AG04449 (cell line): ENCODE data around the gene TFAP2B.

Experiments used
- CTCF ChIA-PET: fragments of 350-600 bp; formaldehyde crosslinking; extraction: SDS; loops from one replicate; lab custom pipeline; 2021; ENCODE audit warnings: antibody characterized with exemption; lab: Yijun Ruan, JAX
- POLR2A ChIA-PET: fragments of 400-600, 350-600 bp; formaldehyde crosslinking; extraction: SDS; loops from one replicate; lab custom pipeline; 2020; ENCODE audit warnings: antibody characterized with exemption, inconsistent platforms; lab: Yijun Ruan, JAX
- DNase-seq: peaks from one replicate; pipeline ENCODE4 v3.0.0-alpha.2; 2010; ENCODE audit warnings: low read depth, low spot score
- H3K4me3 ChIP-seq: 2 replicates; pipeline ENCODE4 v1.5.1; 2011; ENCODE audit warnings: low read depth, mild to moderate bottlenecking, control low read depth, low read length
- TF ChIP-seq, protein P1 (sequence below): IDR thresholded peaks from one replicate; pipeline ENCODE4 v1.5.1; 2011; ENCODE audit warnings: mild to moderate bottlenecking, moderate library complexity, low read length, control low read depth, inconsistent platforms; ENCODE audit not compliant: insufficient read depth; ENCODE audit errors: missing control alignments

Gene TFAP2B

DNA sequence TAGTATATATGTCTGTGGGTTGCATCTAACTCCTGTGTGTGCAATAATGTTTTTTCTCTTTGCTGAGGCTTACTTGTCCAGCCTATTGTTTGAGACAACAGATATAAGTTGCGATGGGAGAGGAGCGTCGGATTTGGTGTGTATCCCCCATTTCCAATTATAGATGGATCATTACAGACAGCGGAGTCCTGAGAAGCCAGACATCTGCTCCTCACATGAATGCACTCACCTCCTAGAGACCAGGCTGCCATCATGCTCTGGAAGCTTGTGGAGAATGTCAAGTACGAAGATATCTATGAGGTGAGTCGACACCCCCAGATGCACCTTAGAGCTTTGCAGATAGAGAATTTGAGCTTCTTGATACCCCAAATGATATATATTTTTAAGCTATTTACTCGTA is at the start of gene TFAP2B:
Gene TFAP2B (plus strand): TSS at position 199 of the 400 bp plus-strand sequence. CDS start 21 bp downstream, at position 220.
- H3K4me3 ChIP-seq: no peak within 1 kb of the TSS; the same call in 1 of the 2 replicates
- no peak for DNase-seq
- POLR2A ChIA-PET: no interaction called here
- TF ChIP-seq, protein P1, sequence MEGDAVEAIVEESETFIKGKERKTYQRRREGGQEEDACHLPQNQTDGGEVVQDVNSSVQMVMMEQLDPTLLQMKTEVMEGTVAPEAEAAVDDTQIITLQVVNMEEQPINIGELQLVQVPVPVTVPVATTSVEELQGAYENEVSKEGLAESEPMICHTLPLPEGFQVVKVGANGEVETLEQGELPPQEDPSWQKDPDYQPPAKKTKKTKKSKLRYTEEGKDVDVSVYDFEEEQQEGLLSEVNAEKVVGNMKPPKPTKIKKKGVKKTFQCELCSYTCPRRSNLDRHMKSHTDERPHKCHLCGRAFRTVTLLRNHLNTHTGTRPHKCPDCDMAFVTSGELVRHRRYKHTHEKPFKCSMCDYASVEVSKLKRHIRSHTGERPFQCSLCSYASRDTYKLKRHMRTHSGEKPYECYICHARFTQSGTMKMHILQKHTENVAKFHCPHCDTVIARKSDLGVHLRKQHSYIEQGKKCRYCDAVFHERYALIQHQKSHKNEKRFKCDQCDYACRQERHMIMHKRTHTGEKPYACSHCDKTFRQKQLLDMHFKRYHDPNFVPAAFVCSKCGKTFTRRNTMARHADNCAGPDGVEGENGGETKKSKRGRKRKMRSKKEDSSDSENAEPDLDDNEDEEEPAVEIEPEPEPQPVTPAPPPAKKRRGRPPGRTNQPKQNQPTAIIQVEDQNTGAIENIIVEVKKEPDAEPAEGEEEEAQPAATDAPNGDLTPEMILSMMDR: no peak
- CTCF ChIA-PET: interaction anchor here (1.2 to 2.1 kb wide), 2 partner anchors 11 to 1141 kb away, joined by 3 to 4 read pairs; no protein-coding TSS in a partner anchor

DNA sequence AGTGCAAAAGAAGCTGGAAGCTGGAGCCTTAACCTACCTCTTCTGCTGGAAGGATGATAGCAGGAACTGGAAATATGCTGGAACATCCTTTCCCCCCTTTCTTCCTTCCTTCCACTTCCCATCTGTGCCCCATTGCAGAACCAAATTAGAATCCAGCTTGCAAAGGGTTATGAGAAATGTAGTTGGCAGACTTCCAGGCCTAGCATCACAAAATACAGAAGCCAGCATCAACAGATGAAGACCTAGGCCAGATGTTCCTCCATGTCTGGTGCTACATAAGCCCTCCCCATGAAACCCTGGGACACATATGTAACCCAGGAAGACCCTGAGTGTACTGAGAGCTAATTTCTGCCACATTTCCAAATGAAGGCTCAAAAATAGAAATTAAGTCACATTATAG is 40.0 kb upstream of the TFAP2B start:
- CTCF ChIA-PET: no interaction called here
- no peak overlapping the region for H3K4me3 ChIP-seq
- POLR2A ChIA-PET: no interaction called here
- TF ChIP-seq, protein P1: no peak
- no peak for DNase-seq

GRCh38 chr6:50780382-50780781 is 38.3 kb upstream of the TFAP2B start:
- CTCF ChIA-PET: no interaction called here
- POLR2A ChIA-PET: no interaction called here

GRCh38 chr6:50785921-50786320 is 32.8 kb upstream of the TFAP2B start:
- TF ChIP-seq, protein P1: no peak
- DNase-seq: no peak
- POLR2A ChIA-PET: no interaction called here
- no peak overlapping the region for H3K4me3 ChIP-seq
- CTCF ChIA-PET: no interaction called here

More at GRCh38 chr6:50780382-50780781, 38.3 kb upstream of the TFAP2B start:
- no peak overlapping the region for H3K4me3 ChIP-seq
- TF ChIP-seq, protein P1: no peak
- DNase-seq: no peak

DNA sequence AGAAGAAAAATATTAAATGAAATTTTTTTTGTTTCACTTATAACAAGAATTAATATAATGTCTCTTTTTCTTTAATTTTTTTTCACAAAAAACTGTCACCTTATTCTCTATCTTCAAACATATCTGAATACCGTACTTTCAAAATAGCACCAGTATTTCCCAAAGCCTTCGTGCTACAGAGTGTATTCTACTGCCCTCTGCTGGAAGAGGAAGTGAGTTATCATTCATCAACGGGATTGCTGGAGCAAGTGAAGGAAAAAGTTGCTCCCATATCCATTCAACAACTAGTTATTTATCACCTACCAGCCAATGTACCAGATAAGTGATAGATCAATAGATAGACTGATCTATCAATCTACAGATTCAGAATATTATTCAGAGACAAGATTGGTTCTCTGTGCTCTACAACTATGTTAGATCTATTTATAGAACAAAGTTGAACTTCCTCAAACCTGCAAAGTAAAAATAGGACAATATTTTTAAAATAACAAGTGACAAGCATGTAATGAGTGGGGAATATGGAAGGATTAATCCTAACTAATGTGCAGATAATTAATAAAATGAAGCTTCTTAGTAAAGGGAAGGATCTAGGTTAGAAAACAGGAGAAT is 26.7 kb upstream of the TFAP2B start:
- no peak overlapping the region for H3K4me3 ChIP-seq
- TF ChIP-seq, protein P1: peak; percentile 71
- POLR2A ChIA-PET: no interaction called here
- CTCF ChIA-PET: no interaction called here
- DNase-seq: no peak

DNA sequence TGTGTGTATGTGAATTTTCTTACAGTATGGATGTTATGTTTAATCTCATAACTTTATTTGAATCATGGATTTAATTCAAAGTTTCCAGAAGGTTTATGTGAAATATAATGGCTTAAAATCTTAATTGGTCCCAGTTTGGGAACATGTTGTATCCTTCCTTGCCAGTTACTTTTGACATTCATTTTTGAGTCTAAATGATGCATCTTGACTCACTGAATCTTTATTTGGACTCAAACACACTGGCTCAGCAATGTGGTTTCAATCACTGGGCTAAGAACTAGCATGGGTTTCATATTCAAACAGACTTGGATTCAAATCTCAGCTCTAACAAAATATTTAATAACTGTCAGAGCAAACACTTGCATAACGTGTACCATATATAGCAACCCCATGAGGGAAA is 25.9 kb upstream of the TFAP2B start:
- no peak for DNase-seq
- TF ChIP-seq, protein P1: no peak
- CTCF ChIA-PET: no interaction called here
- no peak overlapping the region for H3K4me3 ChIP-seq
- POLR2A ChIA-PET: no interaction called here
